Tibial artery (tissue), 4 donors: ENCODE results near the gene RPTOR.
A peak's percentile ranks its signal among the peaks of the same experiment; 100 is the strongest.

Source experiments
- DNase-seq, 2 donors: peaks; one replicate each; pipeline ENCODE4 v3.0.0-alpha.2; 2019
- H3K27ac ChIP-seq, 2 donors: fragments of 200-600 bp; sonication (generic) in 1 of 2; 1 replicate in 1 of 2; 2 replicates in 1 of 2; pipeline ENCODE4 v1.5.1; 2018 to 2019; ENCODE audit warnings: mild to moderate bottlenecking in 1 of 2
- H3K27me3 ChIP-seq, 2 donors: fragments of 200-600 bp; sonication (generic) in 1 of 2; one replicate each; pipeline versions ENCODE4 v1.5.1 to v1.6.0; 2016 to 2019
- H3K36me3 ChIP-seq, 3 donors: fragments of 200-600 bp; sonication (generic) in 2 of 3; one replicate each; pipeline ENCODE4 v1.5.1; 2016 to 2019; ENCODE audit warnings: mild to moderate bottlenecking in 2 of 3
- H3K4me1 ChIP-seq, 4 donors: fragments of 200-600 bp; sonication (generic) in 2 of 4; 1 replicate in 3 of 4; 2 replicates in 1 of 4; pipeline ENCODE4 v1.5.1; 2016 to 2019
- H3K4me3 ChIP-seq, 2 donors: fragments of 200-600 bp; sonication (generic) in 1 of 2; 1 replicate in 1 of 2; 2 replicates in 1 of 2; pipeline ENCODE4 v1.5.1; 2018 to 2019; ENCODE audit warnings: mild to moderate bottlenecking in 2 of 2
- H3K9me3 ChIP-seq, 3 donors: fragments of 200-600 bp; sonication (generic) in 1 of 3; one replicate each; pipeline ENCODE4 v1.5.1; 2016 to 2019
- intact Hi-C: fragments of 100-400 bp; cut with DNase I; formaldehyde crosslinking; loops from one replicate; pipeline ENCODE4 v1.15.0; 2023; ENCODE audit warnings: low total_unique reads
- TF ChIP-seq, protein P1 (sequence below), 2 experiments: fragments of 200-600 bp in 1 of 2; fragments of 450-650 bp in 1 of 2; IDR thresholded peaks; one replicate each; pipeline ENCODE4 v1.5.1; 2017 to 2019; ENCODE audit warnings: antibody characterized with exemption in 2 of 2, mild to moderate bottlenecking in 1 of 2, moderate library complexity in 1 of 2

Gene RPTOR

DNA sequence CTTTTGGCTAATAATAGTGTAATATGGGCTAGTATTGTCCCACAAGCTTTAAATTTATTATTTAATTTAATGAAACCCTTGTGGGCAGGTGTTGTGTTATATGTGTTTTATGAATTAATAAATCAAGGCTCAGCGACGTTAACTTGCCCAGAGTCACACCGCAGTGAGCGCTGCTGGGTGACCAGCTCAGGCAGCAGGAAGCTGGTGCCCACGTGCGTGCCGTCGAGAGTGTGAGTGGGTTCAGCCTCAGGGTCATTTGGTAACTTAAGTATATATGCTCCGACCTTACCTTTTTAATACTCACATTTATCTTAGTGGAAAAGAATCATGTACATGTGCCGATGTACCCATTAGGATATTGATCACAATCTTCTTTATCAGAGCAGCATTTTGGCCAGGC lies 309.6 kb downstream of the RPTOR start:
- Histone ChIP-seq H3K4me1 (peaks cover 0 to 25% (median 6%) of the 10 kb centered on the region in 4 donors), H3K27me3 (no peaks in the 10 kb centered on the region), H3K27ac (no peak overlapping the region), H3K9me3 (no peaks in the 10 kb centered on the region), H3K36me3 (peaks cover 0 to 31% (median 16%) of the 10 kb centered on the region in 3 donors), H3K4me3 (no peak overlapping the region)
- TF ChIP-seq, protein P1, sequence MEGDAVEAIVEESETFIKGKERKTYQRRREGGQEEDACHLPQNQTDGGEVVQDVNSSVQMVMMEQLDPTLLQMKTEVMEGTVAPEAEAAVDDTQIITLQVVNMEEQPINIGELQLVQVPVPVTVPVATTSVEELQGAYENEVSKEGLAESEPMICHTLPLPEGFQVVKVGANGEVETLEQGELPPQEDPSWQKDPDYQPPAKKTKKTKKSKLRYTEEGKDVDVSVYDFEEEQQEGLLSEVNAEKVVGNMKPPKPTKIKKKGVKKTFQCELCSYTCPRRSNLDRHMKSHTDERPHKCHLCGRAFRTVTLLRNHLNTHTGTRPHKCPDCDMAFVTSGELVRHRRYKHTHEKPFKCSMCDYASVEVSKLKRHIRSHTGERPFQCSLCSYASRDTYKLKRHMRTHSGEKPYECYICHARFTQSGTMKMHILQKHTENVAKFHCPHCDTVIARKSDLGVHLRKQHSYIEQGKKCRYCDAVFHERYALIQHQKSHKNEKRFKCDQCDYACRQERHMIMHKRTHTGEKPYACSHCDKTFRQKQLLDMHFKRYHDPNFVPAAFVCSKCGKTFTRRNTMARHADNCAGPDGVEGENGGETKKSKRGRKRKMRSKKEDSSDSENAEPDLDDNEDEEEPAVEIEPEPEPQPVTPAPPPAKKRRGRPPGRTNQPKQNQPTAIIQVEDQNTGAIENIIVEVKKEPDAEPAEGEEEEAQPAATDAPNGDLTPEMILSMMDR (IDR thresholded peaks at IDR 0.05), result no peak
- no peak for DNase-seq
- intact Hi-C loops, result no loop called here

DNA sequence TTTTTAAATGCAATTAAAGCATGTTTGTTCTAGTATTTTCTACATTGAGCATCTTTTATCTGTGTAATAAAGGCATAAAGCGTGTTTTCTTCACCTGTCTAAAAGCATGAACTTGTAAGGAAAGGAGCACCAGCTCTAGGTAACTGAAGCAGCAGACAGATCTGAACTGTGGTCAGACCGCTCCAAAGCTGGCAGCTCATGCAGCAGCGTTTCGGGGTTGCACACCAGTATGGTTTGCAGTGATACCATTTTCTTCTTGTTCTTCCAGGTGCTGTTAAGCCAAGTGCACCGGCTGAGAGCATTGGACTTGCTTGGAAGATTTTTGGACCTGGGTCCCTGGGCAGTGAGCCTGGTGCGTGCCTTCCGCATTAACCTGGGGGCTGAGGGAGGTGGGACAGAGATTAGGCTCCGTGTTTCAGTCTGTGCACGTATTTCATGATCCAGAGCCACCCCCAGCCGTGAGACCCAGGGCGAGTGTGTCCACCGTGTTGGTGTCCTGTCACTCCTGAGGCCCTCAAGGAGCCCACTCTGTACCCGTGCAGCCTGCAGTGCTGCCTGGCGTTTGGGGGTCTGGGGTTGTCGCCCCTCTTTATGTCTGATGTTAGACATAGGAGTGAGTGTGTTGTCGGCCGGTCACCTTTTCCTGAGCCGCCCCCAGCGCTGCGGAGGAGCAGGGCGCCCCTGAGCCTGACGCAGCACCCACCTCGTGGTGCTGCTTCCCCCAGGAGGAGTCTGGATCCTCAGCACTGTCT lies 310.7 kb downstream of the RPTOR start:
- no peak overlapping the region for H3K4me3 ChIP-seq
- intact Hi-C loops, result no loop called here
- H3K4me1 ChIP-seq, result peaks cover 0 to 32% (median 11%) of the 10 kb centered on the region in 4 donors
- no peak for DNase-seq
- H3K36me3 ChIP-seq, result peaks cover 0 to 19% (median 12%) of the 10 kb centered on the region in 3 donors
- TF ChIP-seq, protein P1 (IDR thresholded peaks at IDR 0.05), result no peak
- H3K27ac ChIP-seq, result no peak overlapping the region
- no peaks in the 10 kb centered on the region for H3K9me3 ChIP-seq
- H3K27me3 ChIP-seq, result no peaks in the 10 kb centered on the region

DNA sequence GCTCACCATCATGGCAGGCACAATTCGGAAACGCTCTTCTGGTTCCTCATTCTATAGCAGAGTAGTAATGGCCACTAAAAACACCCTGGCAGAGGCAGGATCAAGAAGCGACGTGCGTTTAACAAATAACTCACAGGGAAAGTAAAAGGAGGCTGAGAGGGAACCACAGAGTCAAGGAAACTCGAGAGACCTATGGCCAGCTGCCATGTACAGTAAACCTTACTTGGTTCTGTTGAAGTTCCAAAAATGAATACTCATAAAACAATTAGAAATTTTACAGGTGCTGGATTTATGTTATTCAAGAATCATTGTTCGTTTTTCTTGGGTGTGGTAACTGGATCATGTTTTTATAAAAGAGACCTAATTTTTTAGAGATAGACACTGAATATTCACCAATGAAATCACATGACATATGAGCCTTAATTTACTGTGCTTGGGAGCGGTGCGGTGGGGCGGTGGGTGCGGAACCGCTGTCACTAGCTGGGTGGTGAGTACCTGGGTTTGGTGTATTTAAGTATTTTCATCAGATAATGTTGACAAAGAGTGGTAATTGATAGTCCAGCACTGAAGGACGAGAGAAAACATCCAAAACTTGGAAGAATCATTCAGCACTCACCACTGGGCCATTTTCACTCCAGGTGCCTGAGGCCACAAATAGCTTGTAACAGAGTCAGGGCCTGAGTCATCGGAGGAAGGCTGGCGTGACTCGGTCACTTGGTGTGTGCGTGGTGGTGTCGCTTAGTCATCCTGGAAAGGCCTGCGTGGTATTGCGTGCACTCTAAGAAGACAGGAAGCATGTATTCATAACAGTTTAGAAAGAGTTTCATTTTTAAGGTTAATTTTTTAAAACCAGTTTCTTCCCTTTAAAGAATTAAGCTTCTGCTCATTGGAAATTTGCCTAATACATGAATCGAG lies 311.6 kb downstream of the RPTOR start:
- no peak overlapping the region for H3K4me3 ChIP-seq
- TF ChIP-seq, protein P1 (IDR thresholded peaks at IDR 0.05), result no peak
- H3K27me3 ChIP-seq, result no peaks in the 10 kb centered on the region
- peaks cover 0 to 17% (median 11%) of the 10 kb centered on the region in 3 donors for H3K36me3 ChIP-seq
- intact Hi-C loops, result no loop called here
- peaks cover 0 to 27% (median 11%) of the 10 kb centered on the region in 4 donors for H3K4me1 ChIP-seq
- H3K9me3 ChIP-seq, result no peaks in the 10 kb centered on the region
- peak overlapping the region in 1 of 2 donors; percentile 43 for H3K27ac ChIP-seq
- peak; percentile 64 to 87 for DNase-seq

DNA sequence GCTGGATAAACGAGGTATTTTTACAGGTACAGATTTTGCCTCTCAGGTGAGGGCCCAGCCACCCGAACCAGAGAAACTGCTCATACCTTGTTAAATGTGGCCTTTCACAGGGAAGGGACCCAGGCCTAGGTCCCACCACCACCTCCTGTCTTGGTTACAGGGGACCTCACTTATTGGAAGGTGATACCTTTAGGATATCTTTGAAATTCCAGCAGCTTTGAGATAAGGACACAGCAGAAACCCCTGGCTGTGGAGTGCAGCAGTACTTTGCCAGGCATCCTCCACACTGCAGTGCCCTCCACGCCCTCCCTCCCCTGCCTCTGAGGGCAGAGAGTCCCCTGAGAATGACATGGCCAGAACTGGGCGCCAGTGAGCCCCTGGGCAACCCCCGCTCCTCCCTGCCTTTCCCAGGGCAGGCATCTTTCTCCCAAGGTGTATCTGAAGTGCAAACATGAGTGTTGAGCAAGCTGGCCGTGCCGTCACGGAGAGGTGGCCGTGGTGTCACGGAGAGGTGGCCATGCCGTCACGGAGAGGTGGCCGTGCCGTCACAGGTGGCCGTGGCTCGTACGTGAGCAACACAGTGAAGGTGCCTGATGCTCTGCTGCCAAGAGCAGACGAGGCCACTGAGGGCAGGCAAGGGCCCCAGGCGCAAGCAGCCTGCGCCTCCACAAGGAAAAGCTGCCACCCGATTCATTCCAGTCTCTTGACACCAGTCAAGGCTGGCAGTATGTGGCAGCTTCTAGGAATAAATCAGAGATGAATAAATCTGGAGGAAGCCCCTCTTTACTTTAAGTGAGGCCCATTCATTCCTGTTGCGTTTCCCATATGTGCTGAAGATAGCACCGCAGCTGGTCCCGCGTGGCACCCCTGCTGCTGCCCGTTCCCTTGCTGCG lies 312.5 kb downstream of the RPTOR start:
- DNase-seq, result no peak
- Histone ChIP-seq H3K9me3 (no peaks in the 10 kb centered on the region), H3K4me1 (peaks cover 0 to 25% (median 11%) of the 10 kb centered on the region in 4 donors), H3K27me3 (no peaks in the 10 kb centered on the region), H3K27ac (peak overlapping the region in 1 of 2 donors; percentile 36), H3K4me3 (no peak overlapping the region), H3K36me3 (peaks cover 0 to 11% (median 11%) of the 10 kb centered on the region in 3 donors)
- intact Hi-C loops, result no loop called here
- TF ChIP-seq, protein P1 (IDR thresholded peaks at IDR 0.05), result no peak

DNA sequence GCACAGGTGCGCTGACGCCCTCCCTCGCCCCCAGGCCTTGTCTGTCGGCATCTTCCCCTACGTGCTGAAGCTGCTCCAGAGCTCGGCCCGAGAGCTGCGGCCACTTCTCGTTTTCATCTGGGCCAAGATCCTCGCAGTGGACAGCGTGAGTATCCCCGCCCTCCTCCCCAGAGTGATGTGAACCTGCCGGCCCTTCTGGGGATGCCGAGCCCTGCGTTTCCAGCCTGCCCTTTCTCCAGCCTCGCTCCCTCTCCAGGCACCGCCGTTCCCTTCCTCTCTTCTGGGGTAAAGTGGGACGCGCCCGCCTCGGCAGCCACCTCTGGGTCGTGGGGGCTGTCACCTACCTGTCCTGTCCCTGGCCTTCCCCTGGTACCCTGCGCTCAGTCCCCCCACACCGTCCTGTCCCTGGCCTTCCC lies 313.1 kb downstream of the RPTOR start:
- Histone ChIP-seq H3K36me3 (peaks cover 0 to 15% (median 11%) of the 10 kb centered on the region in 3 donors), H3K27me3 (no peaks in the 10 kb centered on the region), H3K4me3 (no peak overlapping the region), H3K9me3 (no peaks in the 10 kb centered on the region), H3K27ac (no peak overlapping the region), H3K4me1 (peaks cover 0 to 25% (median 11%) of the 10 kb centered on the region in 4 donors)
- DNase-seq, result no peak
- intact Hi-C loops, result no loop called here
- TF ChIP-seq, protein P1 (IDR thresholded peaks at IDR 0.05), result no peak
